22Rv1 (cell line): ENCODE data around the gene ZNF85.

Source experiments
- CTCF ChIP-seq: fragments of 450-650 bp; IDR thresholded peaks from 2 replicates; pipeline ENCODE4 v1.5.1; 2017; ENCODE audit warnings: mild to moderate bottlenecking
- ZFX ChIP-seq: fragments of 450-650 bp; IDR thresholded peaks from 2 replicates; pipeline ENCODE4 v1.6.1; 2017; ENCODE audit warnings: antibody characterized with exemption, borderline replicate concordance

GRCh38 chr19:20912973-20913372 lies 10.1 kb upstream of the ZNF85 start:
- TF ChIP-seq CTCF (no peak), ZFX (no peak)
